Measurements from ENCODE around the gene PRRX2. TPM values are rescaled to one million over a fixed set of nuclear protein-coding genes. Genes with fewer than 3 reads are reported as not detected.

Gene PRRX2
- polyA plus RNA-seq, 4 donors: 0.98 to 2.6 (median 1.5) TPM

DNA sequence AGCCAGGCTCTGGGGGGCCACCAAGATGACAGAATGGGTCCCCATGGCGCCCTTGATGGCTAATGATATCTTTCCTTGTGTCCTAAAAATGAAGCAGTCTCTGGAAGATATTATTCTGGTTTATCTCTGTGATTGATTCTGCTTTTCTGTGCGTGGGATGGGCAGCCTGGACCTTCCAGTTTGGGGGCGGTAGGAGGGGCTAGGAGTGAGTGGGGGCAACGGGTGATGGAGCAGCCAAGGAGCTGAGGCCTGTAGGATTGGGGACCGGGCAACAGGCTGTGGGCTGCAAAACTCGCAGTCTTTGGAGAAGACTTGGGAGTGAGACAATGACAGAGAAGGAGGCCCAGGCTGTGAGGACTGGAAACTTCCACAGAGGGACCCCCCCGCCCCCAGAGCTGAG, 8.8 kb downstream of the PRRX2 start:
- DNase-seq (ENCODE audit: low read depth in 4 of 4, low spot score in 3 of 4): no peak

DNA sequence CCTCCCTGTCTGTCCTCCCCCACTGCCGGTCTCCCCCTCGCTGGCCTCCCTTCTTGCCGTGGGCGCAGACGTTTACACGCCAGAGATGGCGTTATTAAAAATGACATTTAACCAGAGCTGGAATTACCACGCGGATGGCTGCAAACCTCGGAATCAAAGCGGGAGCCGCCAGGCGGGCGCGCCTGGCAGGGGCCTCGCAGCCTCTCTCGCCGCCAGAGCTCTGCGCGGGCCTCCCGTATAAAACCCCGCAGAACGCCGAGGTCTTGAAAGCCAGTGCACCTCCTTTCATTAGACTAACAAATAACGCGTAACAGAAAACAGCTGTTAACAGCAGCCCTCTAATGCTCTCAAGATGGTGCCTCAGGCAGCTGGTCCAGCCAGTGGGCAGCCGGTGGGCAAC, 10.2 kb downstream of the PRRX2 start:
- no peak for DNase-seq (ENCODE audit: low read depth in 4 of 4, low spot score in 3 of 4)

DNA sequence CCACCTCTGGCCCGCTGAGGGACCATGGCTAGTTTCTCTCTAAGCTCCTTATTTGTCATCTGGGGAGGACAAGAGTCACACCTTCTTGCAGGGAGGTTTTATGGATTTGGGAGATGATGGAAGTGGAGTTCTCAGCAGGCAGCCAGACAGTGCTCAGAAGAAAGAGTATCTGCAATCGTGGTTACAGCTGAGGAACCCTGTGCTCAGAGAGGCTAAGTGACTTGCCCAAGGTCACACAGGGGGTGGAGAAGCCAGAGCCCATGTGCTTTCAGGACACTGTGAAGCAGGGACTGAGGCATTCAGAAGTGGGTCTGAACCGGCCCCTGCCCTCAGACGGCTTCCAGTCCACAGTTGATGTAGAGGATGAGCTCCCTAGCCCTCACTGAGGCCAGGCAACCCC, 10.8 kb downstream of the PRRX2 start:
- no peak for DNase-seq (ENCODE audit: low read depth in 4 of 4, low spot score in 3 of 4)

DNA sequence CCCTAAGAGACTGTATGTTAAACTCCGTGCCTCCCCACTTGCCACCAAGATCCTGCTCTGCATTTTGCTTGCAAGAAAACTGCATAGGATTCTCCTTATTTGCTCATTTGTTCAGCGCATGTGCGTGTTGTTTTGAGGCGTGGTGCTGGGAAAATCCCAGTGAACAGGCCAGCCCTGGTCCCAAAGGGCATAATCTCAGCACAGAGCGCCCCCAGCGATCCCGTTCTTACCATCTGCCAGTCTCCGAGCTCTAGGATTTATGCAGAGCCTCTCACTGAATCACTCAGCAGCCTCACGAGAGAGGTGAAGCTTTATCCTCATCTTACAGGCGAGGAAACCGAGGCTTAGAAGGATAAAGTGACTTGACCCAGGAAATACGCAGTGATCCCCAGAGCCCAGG, 11.5 kb downstream of the PRRX2 start:
- DNase-seq (ENCODE audit: low read depth in 4 of 4, low spot score in 3 of 4): no peak

DNA sequence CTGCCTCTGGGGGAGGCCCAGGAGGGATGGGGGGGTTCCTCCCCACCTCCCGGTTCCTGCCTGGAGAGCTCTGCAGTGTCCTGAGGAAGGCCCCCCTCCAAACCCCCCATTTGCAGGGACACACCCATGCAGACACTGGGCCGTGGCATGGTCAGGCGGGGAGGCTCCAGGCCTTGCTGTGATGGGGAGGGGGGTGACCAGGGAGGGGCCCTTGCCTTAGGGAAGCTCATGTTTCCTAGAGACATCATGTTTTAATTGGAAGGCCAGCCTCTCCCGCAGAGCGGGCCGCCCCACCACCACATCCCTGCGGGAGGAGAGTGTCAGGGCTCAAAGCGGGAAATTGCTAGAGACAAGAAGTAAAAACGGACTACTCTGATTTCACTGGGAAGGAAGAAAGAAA, 12.0 kb downstream of the PRRX2 start:
- DNase-seq (ENCODE audit: low read depth in 4 of 4, low spot score in 3 of 4): no peak

DNA sequence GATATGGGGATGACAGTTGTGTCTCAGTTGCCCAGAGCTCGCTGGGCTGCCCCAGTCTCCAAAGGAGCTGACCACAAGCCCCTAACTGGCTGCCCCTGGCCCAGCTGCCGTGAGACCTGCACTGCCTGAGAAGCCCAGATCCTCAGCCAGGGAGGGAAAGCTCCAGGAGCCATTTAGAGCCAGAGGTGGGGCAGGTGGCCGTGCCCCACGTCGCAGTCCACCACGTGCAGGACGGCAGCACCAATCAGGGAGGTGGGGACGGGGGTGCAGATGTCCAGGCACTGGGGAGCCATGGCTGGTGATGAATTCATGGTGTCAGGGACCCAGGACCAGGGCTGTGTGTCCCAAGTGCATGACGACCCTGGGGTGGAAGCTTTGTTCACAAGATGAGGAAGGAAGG, 13.4 kb downstream of the PRRX2 start:
- DNase-seq (ENCODE audit: low read depth in 4 of 4, low spot score in 3 of 4): no peak

DNA sequence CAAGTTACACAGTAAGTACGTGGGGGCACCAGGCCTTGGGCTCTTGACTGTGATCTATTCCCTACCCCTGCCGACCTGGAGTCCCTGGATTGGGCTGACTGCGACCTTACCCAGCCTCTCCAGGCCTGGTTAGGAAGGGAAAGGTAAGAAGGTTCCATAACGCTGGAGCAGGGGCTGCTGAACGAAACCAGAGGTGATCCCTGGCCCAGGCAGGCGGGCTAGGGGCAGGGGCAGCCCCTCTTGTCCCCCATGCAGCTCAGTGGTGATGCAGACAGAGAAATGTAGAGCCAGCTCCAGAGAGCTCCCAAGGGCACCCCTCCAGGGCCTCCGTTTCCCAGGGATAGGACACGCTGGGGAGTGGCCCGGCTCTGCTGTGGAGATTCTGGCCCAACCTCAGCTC, 14.1 kb downstream of the PRRX2 start:
- DNase-seq (ENCODE audit: low read depth in 4 of 4, low spot score in 3 of 4): no peak

DNA sequence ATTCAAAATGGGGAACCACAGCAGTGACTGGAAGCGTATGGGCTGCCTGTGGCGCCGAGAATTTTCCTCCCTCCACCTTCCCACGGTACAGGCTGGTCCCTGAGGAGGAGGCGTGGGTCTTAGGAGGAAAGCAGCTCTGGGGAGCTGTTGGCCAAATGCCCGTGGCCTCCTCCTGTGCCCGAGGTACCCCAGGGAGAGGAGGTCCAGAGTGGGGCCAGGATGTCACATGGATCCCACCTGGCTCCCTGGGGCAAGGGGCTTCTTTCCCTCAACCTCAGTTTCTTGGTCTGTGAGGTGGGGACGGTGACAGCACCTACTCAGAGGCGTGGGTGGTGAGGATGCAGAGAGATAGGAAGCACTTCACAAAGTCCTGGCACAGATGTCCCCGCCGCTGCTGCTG, 16.5 kb downstream of the PRRX2 start:
- DNase-seq (ENCODE audit: low read depth in 4 of 4, low spot score in 3 of 4): no peak

DNA sequence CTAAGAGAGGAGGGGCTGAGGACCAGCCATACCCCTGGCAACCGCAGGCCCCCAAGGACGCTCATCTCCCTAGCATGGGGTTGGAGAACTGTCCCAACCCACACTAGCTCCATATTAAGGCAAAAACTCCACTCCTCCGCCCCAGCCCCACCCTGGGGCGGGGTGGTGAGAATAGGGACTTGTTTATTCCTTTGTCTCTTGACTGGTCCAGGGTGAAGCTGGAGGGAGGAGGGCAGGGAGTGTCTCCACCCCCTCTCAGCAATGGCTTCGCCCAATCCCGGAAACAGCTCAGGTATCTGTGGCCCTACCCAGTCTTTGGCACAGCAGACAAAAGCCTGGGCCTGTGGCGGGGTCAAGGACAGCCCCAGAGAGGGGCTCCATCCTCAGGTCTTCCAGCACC, 16.9 kb downstream of the PRRX2 start:
- DNase-seq (ENCODE audit: low read depth in 4 of 4, low spot score in 3 of 4): no peak

DNA sequence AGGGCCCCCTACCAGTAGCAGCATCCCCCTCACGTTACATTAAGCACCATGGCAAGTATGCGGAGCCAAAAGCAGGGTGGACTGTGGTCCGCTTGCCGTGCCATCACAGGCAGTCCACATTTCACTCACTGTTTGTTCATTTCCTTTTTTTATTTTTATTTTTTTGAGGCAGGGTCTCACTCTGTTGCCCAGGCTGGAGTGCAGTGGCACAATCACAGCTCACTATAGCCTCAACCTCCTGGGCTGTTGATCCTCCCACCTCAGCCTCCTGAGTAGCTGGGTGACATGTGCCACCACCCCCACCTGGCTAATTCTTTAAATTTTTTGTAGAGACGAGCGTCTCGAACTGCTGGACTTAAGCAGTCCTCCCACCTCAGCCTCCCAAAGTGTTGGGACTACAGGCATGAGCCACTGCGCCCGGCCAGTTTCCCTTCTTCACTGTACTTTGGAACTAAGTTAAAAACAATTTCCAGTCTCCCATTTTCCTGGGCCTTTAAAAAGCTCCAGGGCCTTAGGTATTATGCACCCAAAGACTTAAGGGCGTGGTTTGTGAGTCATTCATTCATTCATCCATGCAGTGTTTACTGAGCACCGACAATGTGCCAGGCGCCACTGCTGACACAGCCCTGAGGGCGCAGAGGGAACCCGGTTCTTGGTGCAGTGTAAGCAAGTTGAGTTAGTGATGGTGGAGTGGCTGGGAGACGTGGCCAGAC, 19.9 kb downstream of the PRRX2 start:
- no peak for DNase-seq (ENCODE audit: low read depth in 4 of 4, low spot score in 3 of 4)

DNA sequence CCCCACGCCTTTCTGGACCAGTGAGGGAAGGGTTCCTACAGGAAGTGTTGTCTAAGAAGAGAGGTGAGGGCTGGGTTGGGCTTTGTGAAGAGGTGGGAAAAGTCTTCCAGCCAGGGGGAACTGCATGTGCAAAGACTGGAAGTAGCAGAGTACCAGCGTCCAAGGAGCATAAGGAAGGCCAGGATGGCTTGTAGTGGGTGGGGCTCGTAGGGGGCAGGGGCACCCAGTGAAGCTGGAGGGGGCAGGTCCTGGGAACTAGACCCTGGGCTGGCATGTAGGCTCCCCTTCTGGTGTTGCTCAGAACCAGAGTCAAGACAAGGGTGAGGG, 20.4 kb downstream of the PRRX2 start:
- no peak for DNase-seq (ENCODE audit: low read depth in 4 of 4, low spot score in 3 of 4)

DNA sequence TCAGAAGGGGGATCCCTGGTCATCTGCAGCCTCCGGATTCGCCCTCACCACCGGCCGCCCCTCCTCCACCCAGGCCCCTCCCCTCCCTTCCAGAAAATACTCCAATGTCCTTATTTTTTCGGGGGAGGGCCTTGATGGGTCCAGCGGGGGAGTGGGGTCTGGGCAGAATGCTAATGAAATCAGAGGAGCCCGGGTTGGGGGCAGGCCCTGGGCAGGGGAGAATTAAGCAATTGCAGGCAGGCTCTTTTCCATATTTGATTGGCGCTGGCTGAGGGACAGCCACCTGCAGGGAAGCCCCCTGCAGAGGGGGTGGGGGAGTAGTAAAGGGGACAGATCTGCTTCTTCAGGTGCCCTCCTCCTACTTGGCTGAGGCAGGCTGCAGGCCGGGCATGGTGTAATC, 21.3 kb downstream of the PRRX2 start:
- DNase-seq (ENCODE audit: low read depth in 4 of 4, low spot score in 3 of 4): no peak

DNA sequence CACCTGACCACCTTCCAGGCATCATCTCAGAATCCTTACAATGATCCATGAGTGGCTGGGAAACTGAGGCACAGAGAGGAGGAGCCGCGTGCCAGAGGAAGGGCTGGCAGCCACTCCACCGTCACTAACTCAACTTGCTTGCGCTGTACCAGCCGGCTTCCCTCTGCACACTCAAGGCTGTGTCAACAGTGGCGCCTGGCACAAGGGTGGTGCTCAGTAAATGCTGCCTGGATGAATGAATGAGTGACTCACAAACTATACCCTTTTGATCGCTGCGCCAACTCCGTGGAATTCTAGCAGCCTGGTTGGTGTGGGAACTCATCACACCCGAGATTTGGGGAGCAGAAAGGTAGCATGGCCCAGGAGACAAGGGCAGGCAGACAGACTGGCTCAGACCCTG, 21.9 kb downstream of the PRRX2 start:
- DNase-seq (ENCODE audit: low read depth in 4 of 4, low spot score in 3 of 4): no peak

DNA sequence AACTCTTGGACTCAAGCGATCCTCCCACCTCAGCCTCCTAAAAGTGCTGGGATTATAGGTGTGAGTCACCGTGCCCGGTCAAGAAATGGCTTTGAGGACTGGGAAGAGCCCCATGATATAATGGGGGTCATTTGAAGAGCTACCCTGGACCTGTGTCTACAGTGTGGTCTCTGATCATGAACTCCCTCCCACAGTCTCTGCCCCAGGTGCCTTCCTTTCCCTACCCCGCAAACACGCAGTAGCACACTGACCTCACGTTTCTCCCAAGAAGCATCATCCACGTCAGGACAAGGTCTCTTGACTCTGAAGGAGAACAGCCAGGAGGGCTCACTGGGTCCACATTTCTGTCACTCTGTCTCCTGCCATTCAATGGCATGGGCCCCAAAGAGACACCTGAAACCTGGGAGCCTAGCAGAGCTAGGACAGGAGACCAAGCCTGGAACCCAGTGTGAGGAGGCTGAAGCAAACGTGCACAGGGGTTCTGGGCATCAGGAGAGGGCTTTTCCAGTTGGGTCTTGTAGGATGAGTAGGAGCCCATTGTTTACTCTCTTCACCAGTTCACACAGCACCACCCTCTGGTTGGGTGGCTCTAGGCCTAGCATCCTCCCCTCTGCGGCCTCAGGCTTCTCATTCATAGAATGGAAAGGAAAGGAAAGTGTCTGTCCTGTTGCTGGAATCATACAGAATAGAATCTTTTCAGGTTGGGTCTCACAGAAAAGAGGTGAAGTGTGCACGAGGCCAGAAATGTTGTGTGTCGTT, 23.0 kb downstream of the PRRX2 start:
- DNase-seq (ENCODE audit: low read depth in 4 of 4, low spot score in 3 of 4): no peak

DNA sequence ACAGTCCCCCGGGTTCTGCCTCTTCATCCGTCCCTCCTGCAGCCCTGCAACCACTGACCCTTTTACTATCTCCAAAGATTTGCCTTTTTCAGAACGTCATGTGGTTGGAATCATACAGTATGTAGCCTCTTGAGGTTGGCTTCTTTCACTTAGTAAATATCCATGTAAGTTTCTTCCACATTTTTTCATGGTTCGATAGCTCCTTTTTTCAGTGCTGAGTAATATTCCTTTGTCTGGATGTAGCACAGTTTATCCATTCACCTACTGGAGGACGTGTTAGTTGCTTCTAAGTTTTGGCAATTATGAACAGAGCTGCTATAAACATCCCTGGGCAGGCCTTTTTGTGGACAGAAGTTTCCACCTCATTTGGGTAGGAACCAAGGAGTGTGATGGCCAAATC, 27.1 kb downstream of the PRRX2 start:
- DNase-seq (ENCODE audit: low read depth in 4 of 4, low spot score in 3 of 4): no peak

DNA sequence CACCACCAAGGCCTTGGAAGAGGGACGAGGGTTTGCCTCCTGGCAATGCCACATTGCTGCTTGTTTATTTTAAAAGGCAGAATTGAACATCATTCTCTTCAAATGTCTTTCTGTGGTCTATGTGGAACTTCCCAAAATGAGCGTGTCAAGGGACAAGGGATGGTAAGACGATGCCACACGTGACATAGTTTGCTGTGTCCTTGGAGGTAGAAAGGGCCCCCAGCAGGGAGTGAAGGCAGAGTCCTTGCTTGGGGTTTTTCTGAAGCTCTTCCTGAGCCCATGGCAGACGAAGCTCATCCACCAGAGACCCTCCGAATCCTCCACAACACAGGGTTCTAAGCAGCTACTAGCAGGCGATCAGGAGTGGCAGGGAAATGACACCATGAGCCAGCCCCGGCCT, 28.3 kb downstream of the PRRX2 start:
- no peak for DNase-seq (ENCODE audit: low read depth in 4 of 4, low spot score in 3 of 4)

DNA sequence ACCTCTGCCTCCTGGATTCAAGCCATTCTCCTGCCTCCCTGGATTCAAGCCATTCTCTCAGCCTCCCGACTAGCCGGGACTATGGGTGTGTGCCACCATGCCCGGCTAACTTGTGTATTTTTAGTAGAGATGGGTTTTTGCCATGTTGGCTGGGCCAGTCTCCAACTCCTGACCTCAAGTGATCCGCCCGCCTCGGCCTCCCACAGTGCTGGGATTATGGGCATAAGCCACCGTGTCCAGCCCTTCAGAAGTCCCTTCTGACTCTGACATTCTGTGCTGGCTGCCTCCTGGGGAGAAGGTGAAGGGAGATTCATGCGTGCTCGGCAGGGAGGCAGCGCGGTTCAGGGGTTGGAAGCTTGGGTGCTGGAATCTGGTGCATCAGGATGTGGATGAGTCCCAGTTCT, 28.8 kb downstream of the PRRX2 start:
- DNase-seq (ENCODE audit: low read depth in 4 of 4, low spot score in 3 of 4): no peak

DNA sequence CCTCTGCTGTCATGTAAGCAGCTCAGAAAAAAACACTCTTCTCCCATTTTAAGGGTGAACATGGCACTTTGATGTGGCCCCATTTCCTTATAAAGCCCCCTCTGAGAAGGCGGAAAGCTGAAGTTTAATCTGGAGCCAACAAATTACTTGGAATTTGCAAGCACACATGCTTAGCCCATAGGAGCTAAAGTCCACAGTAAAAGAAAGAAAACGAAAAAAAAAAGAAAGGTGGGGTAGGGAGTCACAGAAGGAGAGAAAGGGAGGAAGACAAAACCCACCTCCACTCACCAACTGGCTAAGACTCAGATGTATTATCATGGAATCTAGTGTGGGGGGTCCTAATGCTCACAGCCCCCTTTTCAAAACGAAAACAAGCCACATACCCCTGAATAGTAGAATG, 30.4 kb downstream of the PRRX2 start:
- no peak for DNase-seq (ENCODE audit: low read depth in 4 of 4, low spot score in 3 of 4)

DNA sequence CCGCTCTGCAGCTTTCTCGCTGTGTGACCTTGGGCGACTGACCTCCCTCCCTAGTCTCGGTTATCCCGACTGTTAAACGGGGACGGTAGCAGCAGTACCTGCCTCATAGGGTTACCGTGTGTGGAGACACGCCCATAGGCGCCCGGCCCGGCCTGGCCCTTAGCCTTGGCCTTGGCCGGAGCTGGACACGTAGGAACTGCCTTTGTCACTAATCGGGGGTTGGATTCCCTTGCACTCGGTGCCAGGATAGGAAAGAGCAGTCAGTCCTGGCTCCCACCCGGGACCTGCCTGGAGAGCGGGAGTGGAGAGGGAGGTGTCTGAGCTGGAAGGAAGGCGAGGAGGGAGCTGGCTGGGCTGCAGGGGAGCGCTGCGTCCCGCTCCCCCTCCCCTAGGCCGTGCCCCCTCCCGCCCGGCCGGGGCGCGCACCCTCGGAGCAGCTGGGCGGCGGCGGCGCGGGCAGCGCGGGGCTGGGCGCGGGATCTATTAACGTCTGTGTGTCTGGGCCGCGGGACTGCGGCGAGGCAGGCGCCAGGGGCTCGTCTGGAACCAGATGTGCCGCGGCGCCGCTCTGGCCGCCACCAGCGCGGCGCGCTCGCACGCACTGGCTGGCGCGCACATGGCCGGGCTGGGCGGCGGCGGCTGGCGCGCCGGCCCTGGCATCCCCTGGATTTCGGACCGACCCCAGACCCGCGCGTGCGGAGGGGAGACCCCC, 31.7 kb downstream of the PRRX2 start:
- no peak for DNase-seq (ENCODE audit: low read depth in 4 of 4, low spot score in 3 of 4)

DNA sequence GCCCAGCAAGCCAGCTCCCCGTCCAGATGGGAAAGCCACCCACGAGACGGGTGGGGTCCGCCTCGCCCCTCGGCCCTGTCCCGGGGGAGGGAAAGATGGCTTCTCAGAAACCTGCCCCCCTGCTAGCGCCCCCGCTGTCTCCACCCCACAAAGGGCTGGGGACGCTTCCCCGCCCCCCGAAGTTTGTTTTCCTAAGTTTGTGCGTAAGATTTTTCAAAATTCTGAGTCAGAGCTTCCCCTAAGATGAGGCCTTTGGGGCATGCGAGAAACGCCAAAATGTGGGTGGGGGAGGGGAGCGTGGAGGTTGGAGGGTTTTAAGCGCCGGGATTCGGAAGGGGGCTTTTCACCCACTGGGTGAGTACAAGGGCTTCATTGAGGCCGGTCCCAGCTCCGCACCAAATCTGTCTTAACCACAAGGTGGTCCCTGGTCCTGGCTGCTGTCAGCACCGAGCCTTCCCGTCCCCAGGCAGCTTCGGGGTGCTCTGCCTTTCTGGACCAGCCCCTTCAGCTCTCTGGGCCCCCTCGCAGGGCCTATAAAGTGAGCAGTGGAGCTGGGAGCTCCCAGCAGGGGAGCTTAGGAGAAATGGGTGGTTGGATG, 32.3 kb downstream of the PRRX2 start:
- DNase-seq (ENCODE audit: low read depth in 4 of 4, low spot score in 3 of 4): no peak

DNA sequence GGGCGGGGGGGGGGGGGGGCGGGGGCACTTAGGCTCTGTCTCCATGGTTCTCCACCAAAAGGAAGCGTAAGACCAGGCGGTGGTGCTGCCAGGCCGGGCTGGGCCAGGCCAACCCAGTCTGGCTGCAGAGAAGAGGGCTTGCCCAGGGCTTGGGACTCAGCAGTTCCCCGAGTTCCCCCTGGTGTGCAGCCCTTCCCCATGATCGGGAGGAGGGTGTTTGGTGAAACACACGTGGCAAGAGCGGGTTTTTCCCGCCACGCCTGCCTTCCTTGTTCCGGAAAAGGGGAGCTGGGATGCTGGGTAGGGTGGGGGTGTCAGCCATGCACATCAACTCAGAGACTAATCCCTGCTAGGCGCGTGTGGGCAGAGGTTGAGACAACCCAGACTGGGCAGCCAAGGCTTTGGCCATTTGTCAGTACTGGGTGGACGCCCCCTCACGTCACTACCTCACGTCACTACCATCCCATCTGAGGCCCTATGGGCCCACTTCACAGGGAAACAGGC, 32.9 kb downstream of the PRRX2 start:
- DNase-seq (ENCODE audit: low read depth in 4 of 4, low spot score in 3 of 4): no peak

All from left renal pelvis (tissue), 4 donors.